Measurements from ENCODE around the gene HIGD1A. TPM values are rescaled to one million over a fixed set of nuclear protein-coding genes. Genes with fewer than 3 reads are reported as not detected.

The HIGD1A gene
- total and polyA plus RNA-seq, 8 donors: 62.0 to 413 (median 189) TPM

DNA sequence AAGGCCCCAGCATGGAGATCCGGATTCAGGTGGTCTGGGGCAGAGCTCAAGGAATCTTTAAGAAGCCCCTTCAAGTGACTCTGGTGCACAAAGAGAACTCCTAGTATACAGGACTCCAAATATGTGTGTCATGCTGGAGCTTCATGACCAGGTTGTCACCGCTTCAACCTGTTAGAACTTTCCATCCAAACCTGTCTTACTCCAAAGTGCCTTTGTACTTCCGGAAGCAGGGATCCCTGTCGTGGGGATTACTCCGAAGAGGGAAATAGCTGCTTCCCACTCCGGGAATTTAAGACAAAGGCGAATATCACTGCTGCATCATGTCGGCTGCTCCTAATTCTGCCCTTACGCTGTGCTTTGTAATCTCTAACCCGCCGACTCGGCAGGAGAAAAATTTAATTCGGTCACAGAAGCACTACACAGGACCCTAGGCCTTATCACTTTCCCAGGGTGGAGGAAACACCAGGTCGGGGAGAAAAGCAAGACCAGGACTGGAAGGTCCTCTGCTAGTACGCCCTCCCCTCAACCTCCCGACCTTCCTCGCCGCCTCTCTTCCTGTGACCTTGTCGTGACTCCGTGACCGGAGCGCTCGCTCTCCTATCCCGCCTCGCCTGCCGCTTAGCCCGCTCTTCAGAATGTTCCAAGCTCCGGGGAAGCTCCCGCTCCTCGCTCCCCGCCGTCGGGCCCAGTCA is 730 bp downstream of the HIGD1A start:
- intact Hi-C loops (cut with DNase I; ENCODE audit: low total_unique reads): no loop called here

DNA sequence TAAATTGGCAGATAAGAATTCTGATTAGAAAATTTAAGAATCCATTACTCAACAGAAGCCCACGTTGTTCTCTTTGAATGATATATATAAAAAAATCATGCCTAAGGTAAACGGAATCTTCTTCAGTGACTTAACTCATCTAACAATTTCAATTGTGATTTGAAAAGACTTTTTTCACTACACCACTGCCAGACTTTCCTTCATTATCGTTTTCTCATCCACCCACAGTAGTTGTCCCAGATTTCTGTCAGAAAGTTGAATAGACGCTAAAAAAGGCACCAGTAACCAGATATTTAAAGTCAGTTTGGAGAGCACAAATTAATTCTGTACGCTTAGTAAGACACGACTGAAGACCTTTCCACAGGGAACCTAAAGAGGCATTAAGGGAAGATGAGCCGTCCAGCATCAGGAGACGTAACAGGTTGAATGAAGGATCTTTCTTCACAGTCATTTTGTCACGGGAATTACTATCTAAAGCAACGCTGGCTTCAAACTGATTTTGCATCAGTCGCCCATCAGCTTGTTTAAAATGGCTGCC is 1.3 kb downstream of the HIGD1A start:
- 30 to 40% (median 34%) methylated on average over 11 of the region's 11 CpGs for WGBS, 5 donors
- no peaks in the 10 kb centered on the region for H3K9me3 ChIP-seq
- H3K4me3 ChIP-seq: peak overlapping the region; percentile 69 to 79 (median 72)
- no peaks in the 10 kb centered on the region for H3K36me3 ChIP-seq
- no peaks in the 10 kb centered on the region for H3K27me3 ChIP-seq
- H3K27ac ChIP-seq: peak overlapping the region; percentile 96 to 100 (median 98)
- intact Hi-C loops (cut with DNase I; ENCODE audit: low total_unique reads): no loop called here
- no peak for DNase-seq
- peaks cover 30 to 56% (median 44%) of the 10 kb centered on the region in 4 donors for H3K4me1 ChIP-seq
- TF ChIP-seq POLR2A (IDR thresholded peaks at IDR 0.05) (no peak), POLR2AphosphoS5 (IDR thresholded peaks at IDR 0.05) (no peak), EP300 (IDR thresholded peaks at IDR 0.05) (no peak)
- TF ChIP-seq, protein P1, sequence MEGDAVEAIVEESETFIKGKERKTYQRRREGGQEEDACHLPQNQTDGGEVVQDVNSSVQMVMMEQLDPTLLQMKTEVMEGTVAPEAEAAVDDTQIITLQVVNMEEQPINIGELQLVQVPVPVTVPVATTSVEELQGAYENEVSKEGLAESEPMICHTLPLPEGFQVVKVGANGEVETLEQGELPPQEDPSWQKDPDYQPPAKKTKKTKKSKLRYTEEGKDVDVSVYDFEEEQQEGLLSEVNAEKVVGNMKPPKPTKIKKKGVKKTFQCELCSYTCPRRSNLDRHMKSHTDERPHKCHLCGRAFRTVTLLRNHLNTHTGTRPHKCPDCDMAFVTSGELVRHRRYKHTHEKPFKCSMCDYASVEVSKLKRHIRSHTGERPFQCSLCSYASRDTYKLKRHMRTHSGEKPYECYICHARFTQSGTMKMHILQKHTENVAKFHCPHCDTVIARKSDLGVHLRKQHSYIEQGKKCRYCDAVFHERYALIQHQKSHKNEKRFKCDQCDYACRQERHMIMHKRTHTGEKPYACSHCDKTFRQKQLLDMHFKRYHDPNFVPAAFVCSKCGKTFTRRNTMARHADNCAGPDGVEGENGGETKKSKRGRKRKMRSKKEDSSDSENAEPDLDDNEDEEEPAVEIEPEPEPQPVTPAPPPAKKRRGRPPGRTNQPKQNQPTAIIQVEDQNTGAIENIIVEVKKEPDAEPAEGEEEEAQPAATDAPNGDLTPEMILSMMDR (IDR thresholded peaks at IDR 0.05): no peak

More for the DNA sequence above, 730 bp downstream of the HIGD1A start:
- Histone ChIP-seq H3K9me3 (no peaks in the 10 kb centered on the region), H3K27ac (peak overlapping the region; percentile 96 to 100 (median 98)), H3K4me1 (peaks cover 30 to 56% (median 44%) of the 10 kb centered on the region in 4 donors), H3K4me3 (peak overlapping the region; percentile 69 to 79 (median 72)), H3K27me3 (no peaks in the 10 kb centered on the region), H3K36me3 (no peaks in the 10 kb centered on the region)
- WGBS, 5 donors: 0 to 2% (median 1%) methylated on average over 28 to 33 of the region's 33 CpGs
- TF ChIP-seq POLR2AphosphoS5 (IDR thresholded peaks at IDR 0.05): peak in 1 of 3 donors; percentile 1
- TF ChIP-seq EP300 (IDR thresholded peaks at IDR 0.05): no peak
- peak; percentile 43 to 77 for DNase-seq

DNA sequence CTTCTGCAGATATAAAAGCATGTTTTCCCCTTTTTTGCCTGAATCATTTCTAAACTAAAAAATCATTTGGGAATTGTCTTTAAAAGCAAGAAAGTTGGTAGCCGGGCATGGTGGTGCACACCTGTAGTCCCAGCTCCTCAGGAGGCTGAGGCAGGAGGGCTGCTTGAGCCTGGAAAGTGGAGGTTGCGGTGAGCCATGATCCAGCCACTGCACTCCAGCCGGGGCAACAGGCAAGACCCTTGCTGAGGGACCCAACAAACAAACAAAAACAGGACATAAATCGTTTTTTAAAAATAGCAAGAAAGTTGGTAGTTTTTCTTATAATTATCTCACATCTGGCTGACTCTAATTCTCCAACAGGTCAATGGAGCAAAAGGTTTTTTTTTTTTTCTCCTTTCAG is 2.5 kb downstream of the HIGD1A start:
- TF ChIP-seq, protein P1 (IDR thresholded peaks at IDR 0.05): no peak
- TF ChIP-seq POLR2AphosphoS5 (IDR thresholded peaks at IDR 0.05): no peak
- no peak for TF ChIP-seq POLR2A (IDR thresholded peaks at IDR 0.05)
- no peak for TF ChIP-seq EP300 (IDR thresholded peaks at IDR 0.05)
- H3K27ac ChIP-seq: peak overlapping the region in 4 of 5 donors; percentile 97 to 100 (median 98)
- H3K9me3 ChIP-seq: no peaks in the 10 kb centered on the region
- H3K36me3 ChIP-seq: no peaks in the 10 kb centered on the region
- H3K27me3 ChIP-seq: no peaks in the 10 kb centered on the region
- DNase-seq: no peak
- 87 to 94% (median 91%) methylated on average over 4 of the region's 4 CpGs for WGBS, 5 donors
- peaks cover 30 to 56% (median 44%) of the 10 kb centered on the region in 4 donors for H3K4me1 ChIP-seq
- peak overlapping the region; percentile 5 to 74 (median 70) for H3K4me3 ChIP-seq
- intact Hi-C loops (cut with DNase I; ENCODE audit: low total_unique reads): no loop called here

DNA sequence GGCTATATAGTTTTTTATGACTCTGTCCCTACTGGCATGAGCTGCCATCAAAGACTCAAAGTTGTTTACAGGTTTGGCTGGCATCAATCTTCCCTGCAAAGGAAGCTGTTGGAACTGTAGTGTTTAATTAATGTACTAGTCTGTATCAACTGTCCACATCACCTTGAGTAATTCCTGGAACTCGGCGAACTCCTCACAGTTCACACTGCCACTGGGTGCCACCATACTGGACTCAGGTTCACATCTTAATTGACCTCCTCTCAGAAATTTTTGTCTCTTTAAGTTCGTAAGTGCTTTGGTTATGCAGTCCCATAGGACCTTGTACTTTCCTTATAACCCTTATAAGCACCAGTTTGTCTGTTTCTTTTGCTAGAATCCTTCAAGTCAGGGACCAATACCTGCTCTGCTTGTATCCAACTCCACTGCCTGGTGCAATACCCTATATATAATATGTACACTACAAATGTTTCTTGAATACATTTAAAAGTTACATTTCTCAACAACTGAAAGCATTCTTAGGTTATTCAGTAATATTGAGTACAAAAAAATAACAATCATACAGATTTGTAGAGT is 3.2 kb downstream of the HIGD1A start:
- intact Hi-C loops (cut with DNase I; ENCODE audit: low total_unique reads): no loop called here
- Histone ChIP-seq H3K27me3 (no peaks in the 10 kb centered on the region), H3K36me3 (no peaks in the 10 kb centered on the region), H3K4me1 (peaks cover 30 to 60% (median 45%) of the 10 kb centered on the region in 4 donors), H3K27ac (peak overlapping the region; percentile 30 to 100 (median 72)), H3K9me3 (no peaks in the 10 kb centered on the region), H3K4me3 (peak overlapping the region in 3 of 4 donors; percentile 5 to 74 (median 69))
- 63 to 74% (median 69%) methylated on average over 3 of the region's 3 CpGs for WGBS, 5 donors
- DNase-seq: no peak
- TF ChIP-seq, protein P1 (IDR thresholded peaks at IDR 0.05): no peak
- no peak for TF ChIP-seq POLR2AphosphoS5 (IDR thresholded peaks at IDR 0.05)
